Measurements from ENCODE around the gene DUOXA1.

Gene DUOXA1

GRCh38 chr15:45088801-45089711, 40.6 kb downstream of the DUOXA1 start (continued):
- no peak for TF ChIP-seq ZNF16 (tag by site-specific recombination; IDR thresholded peaks at IDR 0.05; ENCODE audit: low read depth)
- TF ChIP-seq ZNF366 (tag by site-specific recombination; conservative IDR thresholded peaks at IDR 0.05): peak; percentile 72
- no peak for TF ChIP-seq YY2 (tag by site-specific recombination; IDR thresholded peaks at IDR 0.05)
- 0 out of 2 replicates have a peak, but pooled peaks have one; percentile 20 for TF ChIP-seq ZIC2 (tag by site-specific recombination; IDR thresholded peaks at IDR 0.05)
- 0 out of 2 replicates have a peak, but pooled peaks have one; percentile 14 for TF ChIP-seq KLF1 (tag by site-specific recombination; IDR thresholded peaks at IDR 0.05)
- no peak for TF ChIP-seq ZNF830 (tag by site-specific recombination; IDR thresholded peaks at IDR 0.05; ENCODE audit: low read depth)
- 0 out of 2 replicates have a peak, but pooled peaks have one; percentile 35 for TF ChIP-seq WT1 (tag by site-specific recombination; IDR thresholded peaks at IDR 0.05)
- TF ChIP-seq CTCF (tag by site-specific recombination; IDR thresholded peaks at IDR 0.05): no peak
- TF ChIP-seq ZNF248 (tag by site-specific recombination; IDR thresholded peaks at IDR 0.05): no peak
- no peak for TF ChIP-seq ZNF704 (tag by site-specific recombination; IDR thresholded peaks at IDR 0.05)
- no peak for TF ChIP-seq HOXC10 (CRISPR knock-in tag; IDR thresholded peaks at IDR 0.05)
- no peak for TF ChIP-seq ZNF776 (tag by site-specific recombination; IDR thresholded peaks at IDR 0.05; ENCODE audit: borderline replicate concordance)
- TF ChIP-seq ZNF350 (tag by site-specific recombination; IDR thresholded peaks at IDR 0.05): no peak
- TF ChIP-seq ZFP69B (tag by site-specific recombination; IDR thresholded peaks at IDR 0.05): no peak
- TF ChIP-seq GLIS1 (tag by site-specific recombination; IDR thresholded peaks at IDR 0.05): peak; percentile 33; the same call in 1 of the 2 replicates
- TF ChIP-seq KLF8 (tag by site-specific recombination; IDR thresholded peaks at IDR 0.05): peak; percentile 49; the same call in 1 of the 2 replicates

GRCh38 chr15:45087513-45087912, 42.2 kb downstream of the DUOXA1 start:
- Histone ChIP-seq H3K4me1 (ENCODE audit: control insufficient read depth, insufficient read depth, low read length) (peaks cover 3% of the 10 kb centered on the region; the same call in 1 of the 2 replicates), H3K36me3 (ENCODE audit: control insufficient read depth in 2 of 2, insufficient read depth in 1 of 2, low read length in 2 of 2) (no peaks in the 10 kb centered on the region), H3K9me3 (ENCODE audit: control insufficient read depth, insufficient read depth, low read depth, low read length) (no peaks in the 10 kb centered on the region), H3K27ac (ENCODE audit: extremely low read depth, low read depth, low read length) (no peak overlapping the region), H3K4me3 (ENCODE audit: low read depth, low read length) (no peak overlapping the region)
- ChIA-PET POLR2A (no interaction called here), CTCF (no interaction called here)
- no peak for TF ChIP-seq ZNF530 (tag by site-specific recombination; IDR thresholded peaks at IDR 0.05; ENCODE audit: low read depth)

GRCh38 chr15:45084163-45084562, 45.5 kb downstream of the DUOXA1 start:
- Histone ChIP-seq H3K36me3 (ENCODE audit: control insufficient read depth in 2 of 2, insufficient read depth in 1 of 2, low read length in 2 of 2) (no peaks in the 10 kb centered on the region), H3K27ac (ENCODE audit: extremely low read depth, low read depth, low read length) (no peak overlapping the region), H3K4me3 (ENCODE audit: low read depth, low read length) (no peak overlapping the region), H3K4me1 (ENCODE audit: control insufficient read depth, insufficient read depth, low read length) (peaks cover 3% of the 10 kb centered on the region; the same call in 1 of the 2 replicates), H3K9me3 (ENCODE audit: control insufficient read depth, insufficient read depth, low read depth, low read length) (no peaks in the 10 kb centered on the region)
- ChIA-PET CTCF (interaction anchor here (1.3 kb wide), 1 partner anchor 34 kb away, joined by 7 read pairs; no protein-coding TSS in a partner anchor), POLR2A (no interaction called here)
- TF ChIP-seq WT1 (tag by site-specific recombination; IDR thresholded peaks at IDR 0.05): no peak
- no peak for TF ChIP-seq ZNF707 (tag by site-specific recombination; IDR thresholded peaks at IDR 0.05)
- no peak for TF ChIP-seq ZNF626 (tag by site-specific recombination; IDR thresholded peaks at IDR 0.05)
- TF ChIP-seq, protein P1, sequence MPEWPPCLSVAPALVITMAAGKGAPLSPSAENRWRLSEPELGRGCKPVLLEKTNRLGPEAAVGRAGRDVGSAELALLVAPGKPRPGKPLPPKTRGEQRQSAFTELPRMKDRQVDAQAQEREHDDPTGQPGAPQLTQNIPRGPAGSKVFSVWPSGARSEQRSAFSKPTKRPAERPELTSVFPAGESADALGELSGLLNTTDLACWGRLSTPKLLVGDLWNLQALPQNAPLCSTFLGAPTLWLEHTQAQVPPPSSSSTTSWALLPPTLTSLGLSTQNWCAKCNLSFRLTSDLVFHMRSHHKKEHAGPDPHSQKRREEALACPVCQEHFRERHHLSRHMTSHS (tag by site-specific recombination; IDR thresholded peaks at IDR 0.05): no peak
- no peak for TF ChIP-seq ZNF114 (tag by site-specific recombination; IDR thresholded peaks at IDR 0.05)
- TF ChIP-seq ZNF433 (tag by site-specific recombination; IDR thresholded peaks at IDR 0.05; ENCODE audit: low read depth): no peak
- TF ChIP-seq ZNF112 (tag by site-specific recombination; IDR thresholded peaks at IDR 0.05): no peak
- no peak for TF ChIP-seq ZNF677 (tag by site-specific recombination; IDR thresholded peaks at IDR 0.05)
- TF ChIP-seq ZSCAN16 (tag by site-specific recombination; IDR thresholded peaks at IDR 0.05): no peak
- TF ChIP-seq GLIS2 (tag by site-specific recombination; IDR thresholded peaks at IDR 0.05): no peak
- no peak for TF ChIP-seq ZSCAN30 (tag by site-specific recombination; IDR thresholded peaks at IDR 0.05)
- TF ChIP-seq MYNN (tag by site-specific recombination; IDR thresholded peaks at IDR 0.05; ENCODE audit: borderline replicate concordance): no peak
- no peak for TF ChIP-seq ZNF571 (tag by site-specific recombination; IDR thresholded peaks at IDR 0.05)
- TF ChIP-seq, protein P2, sequence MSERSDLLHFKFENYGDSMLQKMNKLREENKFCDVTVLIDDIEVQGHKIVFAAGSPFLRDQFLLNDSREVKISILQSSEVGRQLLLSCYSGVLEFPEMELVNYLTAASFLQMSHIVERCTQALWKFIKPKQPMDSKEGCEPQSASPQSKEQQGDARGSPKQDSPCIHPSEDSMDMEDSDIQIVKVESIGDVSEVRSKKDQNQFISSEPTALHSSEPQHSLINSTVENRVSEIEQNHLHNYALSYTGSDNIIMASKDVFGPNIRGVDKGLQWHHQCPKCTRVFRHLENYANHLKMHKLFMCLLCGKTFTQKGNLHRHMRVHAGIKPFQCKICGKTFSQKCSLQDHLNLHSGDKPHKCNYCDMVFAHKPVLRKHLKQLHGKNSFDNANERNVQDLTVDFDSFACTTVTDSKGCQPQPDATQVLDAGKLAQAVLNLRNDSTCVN (tag by site-specific recombination; optimal IDR thresholded peaks at IDR 0.05): no peak

Data from HEK293 (cell line).